Left renal pelvis (tissue), 4 donors: ENCODE data around the gene SMIM20. TPM values are rescaled to one million over a fixed set of nuclear protein-coding genes. Genes with fewer than 3 reads are reported as not detected.

Experiments used
- DNase-seq, 4 donors: peaks; one replicate each; pipeline ENCODE4 v3.0.0-alpha.2; 2013; ENCODE audit warnings: low read depth in 4 of 4, low spot score in 3 of 4
- polyA plus RNA-seq, 4 donors: library from polyadenylated mRNA; unstranded; fragments of 120-200 nt; gene quantifications; one replicate each; pipeline ENCODE4 v1.2.1, GENCODE V29; 2013; ENCODE audit not compliant: insufficient read length in 4 of 4

Gene SMIM20
- polyA plus RNA-seq, 4 donors = 35.1 to 63.2 (median 45.9) TPM

DNA sequence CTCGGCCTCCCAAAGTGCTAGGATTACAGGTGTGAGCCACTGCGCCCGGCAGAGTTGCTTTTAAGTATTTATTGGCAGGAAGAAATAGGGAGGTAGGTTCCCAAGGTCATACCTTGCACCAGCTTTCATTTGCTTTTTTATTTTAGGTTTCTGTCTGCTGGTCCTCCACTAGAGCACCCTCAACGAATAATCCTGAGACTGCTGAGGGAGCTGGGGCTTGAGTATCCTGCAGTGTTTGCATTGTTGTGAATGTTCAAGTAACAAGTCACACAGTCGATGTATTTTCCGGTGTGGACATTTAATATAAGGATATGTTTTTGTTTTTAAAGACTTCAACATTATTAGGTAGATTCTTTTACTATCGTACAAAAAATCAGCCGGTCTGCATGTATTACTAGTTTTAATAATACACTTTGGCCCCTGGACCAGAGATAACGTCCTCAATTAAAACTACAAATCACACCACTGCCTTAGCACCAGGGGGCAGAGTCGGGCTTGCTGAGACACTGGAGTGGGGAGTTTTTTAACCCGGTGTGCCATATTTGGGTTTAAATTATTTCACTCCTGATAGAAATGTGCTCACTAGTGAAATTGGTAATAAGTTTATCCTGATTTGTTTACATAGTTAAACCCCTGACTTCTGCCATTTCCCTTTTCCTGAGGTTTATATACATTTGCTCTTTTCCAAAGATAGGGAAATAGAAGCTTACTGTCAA is 11.6 kb downstream of the SMIM20 start:
- no peak for DNase-seq

DNA sequence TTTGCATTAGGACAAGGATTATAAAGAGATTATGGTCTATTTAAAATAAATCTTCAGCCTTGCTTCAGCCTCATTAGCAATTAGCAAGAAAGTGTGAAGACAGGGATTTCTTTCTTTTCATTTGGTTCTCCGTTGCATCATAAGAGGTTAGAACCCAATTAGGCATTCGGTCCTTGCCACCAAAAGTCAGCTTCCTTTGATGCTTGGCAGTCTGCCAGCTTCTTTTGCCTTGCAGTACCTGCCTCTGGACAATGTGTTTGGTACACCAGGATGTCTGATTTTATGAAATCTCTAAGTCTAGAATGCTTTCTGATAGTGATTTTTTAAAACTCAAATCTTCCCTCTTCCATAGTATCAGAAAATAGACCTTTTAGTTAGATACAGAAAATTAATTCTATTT is 12.4 kb downstream of the SMIM20 start:
- no peak for DNase-seq

DNA sequence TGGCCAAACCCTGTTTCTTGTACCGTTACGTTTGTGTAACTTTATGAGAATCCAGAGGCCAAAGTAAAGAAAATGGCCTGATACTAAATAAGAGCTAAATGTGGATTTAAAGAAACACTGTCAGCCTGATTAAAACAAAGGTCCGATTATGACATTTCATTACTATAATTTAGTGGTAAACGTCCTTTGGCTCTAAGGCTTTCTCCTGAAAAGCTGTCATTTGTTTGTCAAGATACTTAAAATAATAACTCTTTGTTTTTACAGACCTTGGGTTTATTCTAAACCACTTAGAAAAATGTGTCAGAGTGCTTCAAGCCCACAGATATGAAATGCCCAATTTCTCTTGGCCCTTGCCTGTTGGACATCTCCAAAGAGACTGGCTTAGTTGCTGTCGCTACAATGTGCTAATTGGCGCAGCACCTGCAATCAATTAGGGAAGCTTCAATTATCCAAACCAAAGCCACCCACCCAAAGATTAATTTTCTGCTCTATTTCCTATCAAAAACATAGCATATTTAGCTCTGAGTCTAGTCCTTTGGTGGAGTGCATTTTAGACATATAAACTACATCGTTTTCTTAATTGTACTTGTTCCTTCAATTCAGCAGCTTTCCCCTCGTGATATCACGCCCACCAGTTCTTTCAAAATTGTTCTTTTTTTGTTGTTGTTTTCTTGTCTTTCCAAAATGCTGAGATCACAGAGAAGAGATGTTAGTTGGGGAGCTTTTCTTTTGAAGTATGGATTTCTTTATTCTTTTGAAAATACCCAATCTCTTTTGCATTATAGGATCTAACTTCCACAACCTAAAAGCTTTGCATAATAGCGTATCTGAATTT is 13.6 kb downstream of the SMIM20 start:
- DNase-seq = no peak

DNA sequence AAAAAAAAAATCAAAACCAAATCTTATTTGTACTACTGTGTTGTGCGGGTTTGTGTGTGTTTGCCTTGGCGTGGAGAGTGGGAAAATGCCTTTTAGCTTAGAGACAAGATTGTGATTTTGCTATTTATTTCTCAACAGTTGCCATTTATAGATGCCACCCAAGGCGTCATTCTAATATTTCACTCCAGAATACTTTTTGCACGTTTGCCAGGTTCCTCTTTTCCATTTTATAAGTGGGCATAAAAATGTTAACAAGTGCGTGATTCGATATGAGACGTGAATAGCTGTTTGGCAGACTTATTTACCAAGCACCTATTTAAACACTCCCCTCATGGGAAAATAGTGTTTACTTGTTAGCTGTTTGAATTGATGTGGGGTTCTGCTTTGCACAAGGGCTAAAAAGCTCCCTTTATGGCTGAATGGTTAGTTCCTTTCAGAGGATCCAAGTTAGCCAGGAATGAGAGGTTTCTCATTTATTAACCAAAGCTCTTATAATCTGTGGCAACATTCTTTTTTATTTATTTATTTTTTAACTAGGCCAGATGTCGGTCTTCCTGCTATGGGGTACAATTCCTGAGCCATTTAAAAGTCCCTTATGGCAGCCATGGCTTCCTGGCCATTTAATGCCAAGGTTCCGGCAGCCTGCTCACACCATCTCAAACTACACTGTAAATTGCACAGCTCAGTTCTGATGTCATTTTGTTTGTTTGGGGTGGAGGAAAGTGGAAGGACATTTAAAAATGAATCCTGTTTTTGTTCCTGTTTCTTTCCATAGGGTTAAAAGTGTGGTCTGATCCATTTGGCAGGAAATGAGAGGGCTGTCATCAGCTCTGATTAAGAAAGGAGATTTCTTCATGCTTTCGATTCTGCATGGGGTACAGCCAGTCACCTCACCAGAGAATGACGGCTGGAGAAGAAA is 14.6 kb downstream of the SMIM20 start:
- no peak for DNase-seq

DNA sequence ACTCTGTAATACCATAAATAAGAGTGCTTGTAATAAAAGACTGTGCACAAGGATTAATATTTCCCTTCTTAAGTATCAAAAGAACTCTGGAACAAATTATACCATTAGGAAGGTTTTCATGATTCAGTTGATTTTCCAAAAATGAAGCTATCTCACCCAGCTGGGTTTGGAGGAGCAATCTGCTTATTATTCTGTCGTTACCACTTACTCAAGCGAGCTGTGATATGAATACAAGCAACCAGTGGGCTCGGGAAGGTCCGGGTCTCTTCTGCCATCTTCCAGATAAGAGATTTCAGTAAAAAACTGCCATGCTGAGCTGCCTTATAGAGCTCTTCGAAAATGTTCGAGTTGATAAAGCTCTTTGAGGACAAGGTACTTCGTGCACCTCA is 15.3 kb downstream of the SMIM20 start:
- DNase-seq = no peak

DNA sequence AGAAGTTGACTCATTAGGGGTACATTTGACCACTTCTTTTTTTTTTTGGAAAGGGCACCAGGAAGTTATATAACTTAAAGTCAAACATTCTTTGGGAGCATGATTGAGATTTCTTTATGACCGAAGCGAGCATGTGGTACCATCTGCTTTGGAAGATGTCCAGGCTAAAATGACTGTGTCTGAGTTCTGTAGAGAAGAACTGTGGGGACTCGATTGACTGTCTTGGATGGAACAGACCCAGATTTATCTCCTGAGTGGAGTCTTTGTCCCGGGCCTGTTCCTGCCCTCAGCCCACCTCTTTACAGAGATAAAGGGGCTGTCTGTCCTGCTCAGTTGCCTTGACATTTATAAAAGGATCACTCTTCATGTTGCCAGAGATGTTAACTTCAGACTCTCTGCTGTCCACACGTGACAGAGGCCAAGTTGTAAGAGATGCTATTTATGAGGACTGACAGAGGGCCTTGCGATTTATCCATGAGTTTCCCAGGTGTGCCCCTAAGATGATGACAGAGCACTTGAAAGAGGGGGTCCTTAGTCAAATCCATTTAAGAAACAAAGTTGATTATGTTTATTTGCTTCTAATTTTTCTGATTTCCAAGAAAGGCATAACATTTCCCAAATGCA is 16.8 kb downstream of the SMIM20 start:
- DNase-seq = no peak

DNA sequence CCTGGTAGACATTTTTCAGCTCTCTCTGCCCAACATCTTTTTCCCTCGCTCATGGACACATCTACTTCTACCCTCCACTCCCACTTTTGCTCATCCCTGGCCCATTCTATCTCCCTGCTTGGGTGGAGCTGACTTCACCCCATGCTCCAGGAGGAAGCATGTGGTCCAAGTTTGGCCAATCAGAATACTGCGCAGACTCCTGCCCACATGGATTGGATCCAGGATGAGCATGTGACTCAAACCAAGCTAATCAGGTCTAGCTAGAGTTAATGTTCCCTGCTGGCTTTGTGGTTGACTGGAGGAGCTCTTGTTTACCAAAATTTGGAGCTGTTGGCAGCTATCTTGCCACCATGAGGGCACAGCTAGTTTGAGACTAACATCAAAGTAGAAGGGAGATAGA is 22.7 kb downstream of the SMIM20 start:
- no peak for DNase-seq

DNA sequence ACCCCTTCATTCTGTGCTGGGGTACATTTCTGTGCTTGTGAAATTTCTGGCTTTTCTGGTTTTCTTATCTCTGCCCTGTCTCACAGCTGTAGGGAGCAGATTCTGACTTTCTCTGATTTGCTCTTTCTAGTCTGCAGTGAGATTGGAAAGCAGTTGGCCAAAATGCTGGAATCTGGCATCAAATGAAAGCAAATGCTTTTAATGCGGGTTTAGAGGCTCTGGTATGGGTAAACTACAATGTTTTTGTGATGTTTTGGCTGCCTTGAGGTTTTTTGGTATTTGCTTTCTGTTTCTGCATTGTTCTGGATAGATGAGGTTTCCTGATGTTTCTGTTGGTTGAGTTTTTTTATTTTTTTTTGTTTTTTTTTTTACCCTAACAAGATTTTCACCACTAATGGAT is 23.8 kb downstream of the SMIM20 start:
- no peak for DNase-seq

DNA sequence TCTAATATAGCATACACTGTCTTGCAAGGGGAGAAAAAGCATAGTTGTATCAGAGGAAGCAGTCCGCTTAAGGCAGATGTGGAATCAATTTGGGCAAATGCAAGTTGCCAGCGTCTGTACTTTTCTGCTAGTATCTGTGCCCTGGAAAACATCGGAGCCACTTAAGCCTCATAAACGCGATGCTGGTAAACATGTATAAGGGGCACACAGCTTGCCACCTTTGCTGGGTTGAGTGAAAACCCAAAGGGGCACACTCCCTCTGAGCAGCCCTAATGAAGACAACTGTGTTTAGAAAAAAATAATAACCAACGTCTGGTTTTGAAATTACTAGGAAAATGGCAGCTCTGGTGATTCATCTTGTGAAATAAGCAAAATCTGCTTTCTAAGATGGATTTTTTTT is 24.3 kb downstream of the SMIM20 start:
- no peak for DNase-seq

DNA sequence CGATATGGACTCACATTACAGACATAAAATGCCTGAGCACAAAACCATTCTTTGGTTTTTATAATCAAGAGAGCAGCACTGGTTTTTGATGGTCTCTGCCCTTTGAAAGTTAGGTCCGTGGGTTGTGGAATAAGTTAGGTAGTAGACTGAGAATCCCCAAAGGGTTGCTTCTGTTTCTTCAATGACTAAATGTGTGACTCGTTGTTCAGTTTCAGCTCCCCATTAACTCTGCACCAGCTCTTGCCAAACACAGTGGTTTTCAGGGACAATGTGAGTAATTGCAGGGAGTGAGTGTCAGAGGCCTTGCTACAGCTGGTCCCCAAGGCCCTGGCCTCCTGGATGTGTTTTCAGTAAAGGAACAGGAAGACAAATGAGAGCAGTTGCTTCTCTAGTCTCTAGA is 24.8 kb downstream of the SMIM20 start:
- DNase-seq = no peak

DNA sequence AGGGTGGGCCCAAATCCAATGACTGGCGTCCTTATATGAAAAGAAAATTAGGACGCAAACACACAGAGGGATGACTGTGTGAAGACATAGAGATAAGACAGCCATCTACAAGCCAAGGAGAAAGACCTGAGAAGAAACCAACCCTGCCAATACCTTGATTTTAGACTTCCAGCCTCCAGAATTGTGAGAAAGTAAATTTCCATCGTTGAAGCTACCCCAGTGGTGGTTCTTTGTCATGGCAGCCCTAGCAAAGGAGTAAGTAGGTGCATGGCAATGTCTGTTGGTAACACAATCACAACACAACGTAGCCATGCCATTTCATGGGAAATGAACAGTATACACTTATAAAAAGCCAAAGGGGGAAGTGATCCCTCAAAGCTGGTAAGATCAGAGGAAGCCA is 25.3 kb downstream of the SMIM20 start:
- no peak for DNase-seq

DNA sequence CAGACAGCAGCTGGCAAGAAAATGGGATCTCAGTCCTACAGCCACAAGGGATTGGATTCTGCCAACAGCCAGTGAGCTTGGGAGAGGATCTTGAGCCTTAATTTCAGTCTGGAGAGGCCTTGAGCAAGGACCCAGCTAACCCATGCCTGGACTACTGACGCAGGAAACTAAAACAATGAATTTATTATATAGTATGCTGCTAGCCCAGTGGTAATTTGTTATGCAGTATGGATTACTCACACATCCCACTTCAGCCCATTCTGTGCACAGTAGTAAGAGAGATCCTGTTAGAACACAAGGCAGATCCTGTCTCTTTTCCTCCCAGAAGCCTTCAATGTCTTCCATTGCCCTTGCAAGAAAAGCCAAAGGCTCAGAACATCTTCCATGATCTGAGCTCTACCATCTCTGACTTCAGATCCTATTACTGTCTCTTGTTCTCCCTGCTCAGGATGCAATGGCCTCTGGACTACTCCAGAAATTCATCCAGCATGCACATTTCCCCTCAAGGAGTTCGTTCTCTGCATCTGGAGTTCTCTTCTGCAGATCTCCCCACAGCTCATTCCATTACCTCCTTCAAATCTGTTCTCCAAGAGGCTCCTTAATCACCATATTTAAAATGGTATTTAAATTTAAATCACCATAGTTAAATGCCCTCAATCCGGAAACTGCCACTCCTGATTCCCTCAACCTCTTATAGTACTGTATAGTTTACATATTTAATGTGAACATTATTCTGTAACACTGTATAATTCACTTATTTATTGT is 27.6 kb downstream of the SMIM20 start:
- no peak for DNase-seq

DNA sequence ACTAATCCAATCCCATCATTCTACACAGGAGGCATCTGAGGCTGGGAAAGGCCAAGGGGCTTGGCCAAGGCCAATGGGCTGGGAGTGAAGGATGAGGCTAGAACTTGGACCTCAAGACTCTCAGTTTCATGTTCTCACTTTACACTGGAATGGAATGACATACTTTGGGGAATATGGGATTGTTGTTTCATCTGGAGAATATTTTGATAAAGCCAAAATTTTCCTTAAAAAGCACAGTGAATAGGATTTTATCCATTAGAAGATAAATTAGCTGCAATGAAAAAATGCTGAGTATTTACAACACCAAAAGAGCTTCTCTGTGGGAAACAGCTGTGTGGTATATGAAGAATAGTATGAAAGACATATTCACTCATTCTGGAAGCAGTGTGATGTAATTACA is 29.3 kb downstream of the SMIM20 start:
- no peak for DNase-seq

DNA sequence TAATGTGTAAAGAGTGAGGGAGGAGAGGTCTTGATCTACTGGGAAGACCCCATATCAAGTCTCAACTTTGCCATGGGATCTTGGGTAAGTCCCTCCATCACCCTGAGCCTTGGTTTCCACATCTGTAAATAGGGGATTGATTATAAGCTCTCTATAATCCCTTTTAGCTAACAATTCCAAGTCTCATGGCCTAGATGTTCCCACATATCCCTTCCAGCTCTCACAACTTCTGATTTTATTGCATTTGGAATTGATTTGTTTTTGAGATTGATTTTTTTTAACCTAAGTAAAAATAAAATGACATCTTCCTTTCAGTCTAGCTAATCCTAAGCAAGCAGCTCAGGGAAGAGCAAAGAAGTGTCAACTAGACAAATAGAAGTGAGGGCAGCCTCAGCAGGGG is 29.8 kb downstream of the SMIM20 start:
- no peak for DNase-seq

DNA sequence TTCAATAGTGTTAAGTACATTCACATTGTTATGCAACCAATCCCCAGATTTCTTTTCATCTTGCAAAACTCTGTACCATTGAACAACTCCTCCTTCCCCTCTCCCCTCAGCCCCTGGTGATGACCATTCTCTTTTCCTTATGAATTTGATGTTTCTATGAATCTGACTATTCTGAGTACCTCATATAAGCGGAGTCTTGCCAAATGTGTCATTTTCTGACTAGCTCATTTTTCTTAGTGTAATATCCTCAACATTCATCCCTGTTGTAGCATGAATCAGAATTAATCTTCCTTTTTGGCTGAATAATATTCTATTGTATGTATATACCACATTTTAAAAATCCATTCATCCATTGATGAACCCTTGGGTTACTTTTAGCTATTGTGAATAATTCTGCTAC is 34.0 kb downstream of the SMIM20 start:
- no peak for DNase-seq

DNA sequence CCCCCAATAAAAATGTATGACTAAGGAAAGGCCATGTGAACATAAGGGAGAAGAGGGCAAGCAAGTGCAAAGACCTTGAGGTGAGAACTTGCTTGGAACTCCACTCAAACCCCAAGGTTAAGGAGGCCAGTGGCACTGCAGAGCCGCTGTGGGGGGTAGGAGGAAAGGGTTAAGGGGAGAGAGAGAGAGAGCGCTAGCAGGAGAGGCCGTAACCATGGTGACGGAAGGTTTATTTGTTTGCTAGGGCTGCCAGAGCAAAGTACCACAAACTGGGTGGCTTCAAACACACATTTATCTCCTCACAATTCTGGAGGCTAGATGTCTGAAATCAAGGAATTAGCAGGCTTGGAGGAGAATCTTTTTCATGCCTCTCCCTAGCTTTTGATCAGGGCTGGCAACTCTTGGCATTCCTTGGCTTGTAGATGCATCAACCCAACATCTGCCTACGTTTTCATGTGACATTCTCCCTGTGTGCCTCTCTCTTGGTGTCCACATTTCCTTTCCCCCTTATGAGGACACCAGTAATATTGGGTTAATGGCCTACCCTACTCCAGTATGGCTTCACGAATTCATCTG is 35.2 kb downstream of the SMIM20 start:
- no peak for DNase-seq

DNA sequence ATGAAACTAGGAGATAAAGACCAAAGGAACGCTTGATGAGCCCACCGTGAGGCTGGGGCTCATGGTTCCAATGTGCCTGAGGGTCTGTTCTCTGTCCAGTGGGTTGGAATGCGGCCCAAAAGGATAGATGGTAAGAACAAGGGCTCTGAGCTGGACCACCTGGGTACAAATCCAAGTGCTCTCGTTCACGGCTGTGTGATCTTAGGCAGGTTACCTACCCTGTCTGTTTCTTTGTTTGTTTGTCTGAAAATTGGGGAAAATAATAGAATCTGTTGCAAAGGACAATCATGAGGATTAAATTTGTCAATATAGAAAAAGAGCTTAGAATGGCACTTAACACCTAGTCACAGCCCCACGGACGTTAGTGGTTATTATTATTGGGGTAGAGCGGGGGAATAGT is 36.0 kb downstream of the SMIM20 start:
- DNase-seq = no peak

DNA sequence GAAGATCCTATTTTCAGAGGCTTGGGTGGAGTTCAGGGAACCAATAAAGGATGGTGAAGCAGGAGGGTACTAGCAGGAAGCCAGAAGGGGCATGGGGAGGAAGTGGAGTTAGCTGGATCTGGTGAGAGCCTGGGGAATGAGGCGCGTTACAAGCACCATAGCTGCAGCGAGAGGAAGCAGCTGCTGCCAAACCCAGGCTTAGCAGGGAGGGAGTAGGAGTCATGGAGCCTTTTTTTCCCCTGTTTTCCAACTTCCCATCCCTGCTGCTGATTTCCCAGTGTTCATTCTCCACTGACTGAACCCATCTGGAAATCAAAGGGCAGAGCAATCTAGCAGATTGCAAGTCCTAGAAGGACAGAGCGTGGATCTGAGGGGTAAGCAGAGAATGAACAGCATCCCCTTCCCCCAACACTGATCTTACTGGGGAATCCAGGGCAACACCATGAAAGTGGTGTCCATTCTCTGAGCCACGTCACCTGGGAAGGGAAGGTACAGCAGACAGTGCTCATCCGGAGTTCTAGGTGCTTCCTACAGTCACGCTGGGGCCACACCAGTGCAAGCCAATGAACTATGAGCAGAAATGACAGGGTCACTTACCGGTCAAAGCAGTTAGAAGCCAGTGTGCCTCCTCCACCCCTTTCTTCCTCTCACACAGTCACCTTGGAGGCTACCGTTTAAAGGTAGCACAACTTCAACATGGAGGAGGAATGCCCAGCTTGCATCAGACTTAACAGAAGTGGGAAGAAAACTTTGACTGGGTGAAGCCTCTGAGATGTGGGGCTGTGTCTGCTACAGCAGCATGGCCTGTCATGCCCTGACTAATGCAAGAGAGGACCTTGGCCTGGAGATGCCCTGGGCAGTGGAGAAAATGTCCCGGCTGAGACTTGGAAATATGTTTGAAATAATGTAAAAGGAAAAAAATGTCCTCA is 36.7 kb downstream of the SMIM20 start:
- peak in 3 of 4 donors; percentile 27 to 43 (median 39) for DNase-seq
